Activated naive CD8-positive, alpha-beta T cell treated with anti-CD3 and anti-CD28 coated beads, Interleukin-2, amount 50 U/mL, for 24 hours (primary cell): Measurements from ENCODE around the gene SIPA1.

Experiments used
- ATAC-seq: fragments of 150-1000 bp; cut with Tn5 transposase; one replicate; pipeline ENCODE4 v1.10.0; 2021
- DNase-seq: peaks from one replicate; pipeline ENCODE4 v3.0.0; 2021
- H3K27ac Mint-ChIP-seq: one replicate; pipeline ENCODE4 v1.8.0; 2021; ENCODE audit warnings: mild to moderate bottlenecking, mixed read lengths
- H3K27me3 Mint-ChIP-seq: one replicate; pipeline ENCODE4 v1.8.0; 2021; ENCODE audit warnings: mixed read lengths
- H3K36me3 Mint-ChIP-seq: one replicate; pipeline ENCODE4 v1.8.0; 2021; ENCODE audit warnings: low read depth, mixed read lengths
- H3K4me1 Mint-ChIP-seq: one replicate; pipeline ENCODE4 v1.8.0; 2021; ENCODE audit warnings: mixed read lengths
- H3K4me3 Mint-ChIP-seq: one replicate; pipeline ENCODE4 v1.8.0; 2021; ENCODE audit warnings: mild to moderate bottlenecking, moderate library complexity, mixed read lengths
- H3K9me3 Mint-ChIP-seq: one replicate; pipeline ENCODE4 v1.8.0; 2021; ENCODE audit warnings: mixed read lengths

Gene SIPA1

DNA sequence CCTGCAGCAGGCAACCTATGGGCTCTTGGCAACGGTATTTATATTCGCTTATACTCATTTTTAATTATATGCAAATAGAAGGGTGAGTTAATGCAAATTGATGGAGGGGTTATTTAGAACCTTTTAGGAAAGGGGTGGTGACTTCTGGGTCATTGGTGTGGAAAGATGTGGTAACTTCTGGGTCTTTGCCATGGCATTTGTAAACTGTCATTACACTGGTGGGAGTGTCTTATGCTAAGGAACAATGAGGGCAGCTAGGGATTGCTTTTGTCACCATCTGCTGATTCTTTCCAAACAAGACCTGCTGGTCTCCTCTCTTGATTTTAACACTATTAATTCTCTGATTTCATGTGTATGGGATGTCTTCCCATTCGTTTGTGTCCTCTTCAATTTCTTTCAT, 62.5 kb downstream of the SIPA1 start:
- ATAC-seq, result no peak
- Mint-ChIP-seq H3K9me3 (no peaks in the 10 kb centered on the region), H3K4me3 (no peak overlapping the region)

More for the DNA sequence above, 62.5 kb downstream of the SIPA1 start:
- Mint-ChIP-seq H3K27me3 (peaks cover 3% of the 10 kb centered on the region), H3K36me3 (no peaks in the 10 kb centered on the region), H3K4me1 (no peaks in the 10 kb centered on the region), H3K27ac (no peak overlapping the region)
- DNase-seq, result no peak
